GM23338 (cell line): ENCODE data around the gene KIF5A. TPM values are rescaled to one million over a fixed set of nuclear protein-coding genes. Genes with fewer than 3 reads are reported as not detected.
A peak's percentile ranks its signal among the peaks of the same experiment; 100 is the strongest.

Experiments used
- ATAC-seq: fragments of 200-7000 bp; cut with Tn5 transposase; 3 replicates; pipeline ENCODE4 v1.9.1; 2020
- DNase-seq: peaks from one replicate; pipeline ENCODE4 v3.0.0-alpha.2; 2015; ENCODE audit warnings: low spot score
- H2AFZ ChIP-seq: fragments of 200-600 bp; sonication (generic); 2 replicates; pipeline ENCODE4 v1.8.0; 2016; ENCODE audit warnings: antibody characterized with exemption, mild to moderate bottlenecking, moderate library complexity
- H3F3A ChIP-seq: fragments of 200-600 bp; sonication (generic); replicated peaks from 2 replicates; pipeline ENCODE4 v1.8.0; 2017; ENCODE audit warnings: antibody characterized with exemption, mixed run types, low read depth
- H3K27ac ChIP-seq: fragments of 200-600 bp; sonication (generic); 2 replicates; pipeline ENCODE4 v1.6.1; 2016; ENCODE audit warnings: low read depth
- H3K27me3 ChIP-seq: fragments of 200-600 bp; sonication (generic); 2 replicates; pipeline ENCODE4 v1.8.0; 2016; ENCODE audit warnings: mild to moderate bottlenecking, mixed run types, moderate library complexity; ENCODE audit not compliant: insufficient read depth
- H3K36me3 ChIP-seq: fragments of 200-600 bp; sonication (generic); 2 replicates; pipeline ENCODE4 v1.8.0; 2016; ENCODE audit warnings: mild to moderate bottlenecking; ENCODE audit not compliant: insufficient read depth
- H3K4me1 ChIP-seq: fragments of 200-600 bp; sonication (generic); 2 replicates; pipeline ENCODE4 v1.8.0; 2016; ENCODE audit warnings: mild to moderate bottlenecking, moderate library complexity; ENCODE audit not compliant: insufficient read depth
- H3K4me2 ChIP-seq: fragments of 200-600 bp; sonication (generic); 2 replicates; pipeline ENCODE4 v1.7.1; 2017; ENCODE audit warnings: mixed run types
- H3K4me3 ChIP-seq: fragments of 200-600 bp; sonication (generic); 2 replicates; pipeline ENCODE4 v1.6.1; 2016; ENCODE audit warnings: mixed run types
- H3K79me2 ChIP-seq: fragments of 200-600 bp; sonication (generic); replicated peaks from 2 replicates; pipeline ENCODE4 v1.8.0; 2017; ENCODE audit warnings: mild to moderate bottlenecking; ENCODE audit not compliant: insufficient read depth
- H3K9me2 ChIP-seq: fragments of 200-600 bp; sonication (generic); 2 replicates; pipeline ENCODE4 v1.8.0; 2017; ENCODE audit not compliant: insufficient read depth
- H4K20me1 ChIP-seq: fragments of 200-600 bp; sonication (generic); replicated peaks from 2 replicates; pipeline ENCODE4 v1.8.0; 2017; ENCODE audit warnings: mild to moderate bottlenecking; ENCODE audit not compliant: insufficient read depth
- H3K27ac Mint-ChIP-seq: 2 replicates; pipeline ENCODE4 v1.8.0; 2020; ENCODE audit warnings: inconsistent platforms, mild to moderate bottlenecking, moderate library complexity, mixed read lengths
- H3K27me3 Mint-ChIP-seq: 3 replicates; pipeline ENCODE4 v1.8.0; 2022; ENCODE audit warnings: low read depth, mild to moderate bottlenecking, moderate library complexity, mixed read lengths, inconsistent platforms; ENCODE audit not compliant: insufficient read depth, poor library complexity
- H3K36me3 Mint-ChIP-seq: 3 replicates; pipeline ENCODE4 v1.8.0; 2021; ENCODE audit warnings: low read depth, mild to moderate bottlenecking, inconsistent platforms, moderate library complexity, mixed read lengths
- H3K4me1 Mint-ChIP-seq: 3 replicates; pipeline ENCODE4 v1.8.0; 2020; ENCODE audit warnings: mild to moderate bottlenecking, inconsistent platforms, mixed read lengths
- H3K4me3 Mint-ChIP-seq: 3 replicates; pipeline ENCODE4 v1.8.0; 2021; ENCODE audit warnings: moderate library complexity, mild to moderate bottlenecking, inconsistent platforms, mixed read lengths
- H3K9me3 Mint-ChIP-seq: 3 replicates; pipeline ENCODE4 v1.8.0; 2020; ENCODE audit warnings: moderate library complexity, mild to moderate bottlenecking, inconsistent platforms, mixed read lengths
- CREB1 ChIP-seq: fragments of 250-450 bp; sonication (Bioruptor Pico); IDR thresholded peaks from 2 replicates; pipeline ENCODE4 v1.5.0; 2020; ENCODE audit warnings: low read depth, mild to moderate bottlenecking, moderate library complexity
- CTCF ChIP-seq, 2 experiments: fragments of 200-600 bp in 1 of 2; sonication (generic) in 1 of 2; conservative IDR thresholded peaks; 2 replicates each; pipeline versions ENCODE4 v1.5.1 to v1.6.1; 2016 to 2017; ENCODE audit warnings: antibody characterized with exemption in 2 of 2, low read depth in 2 of 2, mild to moderate bottlenecking in 2 of 2, moderate library complexity in 1 of 2
- ETS1 ChIP-seq: IDR thresholded peaks from 2 replicates; pipeline ENCODE4 v1.6.1; 2016; ENCODE audit warnings: antibody characterized with exemption
- EZH2 ChIP-seq: fragments of 200-600 bp; sonication (generic); IDR thresholded peaks from one replicate; pipeline ENCODE4 v1.8.0; 2017; ENCODE audit warnings: antibody characterized with exemption, mild to moderate bottlenecking, low read depth; ENCODE audit not compliant: unreplicated experiment
- EZH2phosphoT487 ChIP-seq: fragments of 200-600 bp; sonication (generic); IDR thresholded peaks from one replicate; pipeline ENCODE4 v1.8.1; 2018; ENCODE audit warnings: antibody characterized with exemption; ENCODE audit not compliant: unreplicated experiment
- JUNB ChIP-seq: IDR thresholded peaks from one replicate; pipeline ENCODE4 v1.6.1; 2016; ENCODE audit warnings: antibody characterized with exemption; ENCODE audit not compliant: unreplicated experiment
- NANOG ChIP-seq: IDR thresholded peaks from 2 replicates; pipeline ENCODE4 v1.6.1; 2016; ENCODE audit warnings: antibody characterized with exemption, borderline replicate concordance
- POLR2AphosphoS5 ChIP-seq: IDR thresholded peaks from 2 replicates; pipeline ENCODE4 v1.6.1; 2016; ENCODE audit warnings: antibody characterized with exemption, low read depth
- REST ChIP-seq: IDR thresholded peaks from one replicate; pipeline ENCODE4 v1.6.1; 2018; ENCODE audit warnings: antibody characterized with exemption; ENCODE audit not compliant: unreplicated experiment
- STAT1 ChIP-seq: IDR thresholded peaks from one replicate; pipeline ENCODE4 v1.6.1; 2016; ENCODE audit warnings: antibody characterized with exemption; ENCODE audit not compliant: unreplicated experiment
- ZNF114 ChIP-seq: fragments of 250-450 bp; sonication (Bioruptor Pico); IDR thresholded peaks from 2 replicates; pipeline ENCODE4 v1.5.0; 2020; ENCODE audit warnings: mild to moderate bottlenecking, moderate library complexity
- ZNF331 ChIP-seq: fragments of 250-450 bp; sonication (Bioruptor Pico); IDR thresholded peaks from 2 replicates; pipeline ENCODE4 v1.5.0; 2020; ENCODE audit warnings: low read depth, mild to moderate bottlenecking, moderate library complexity
- polyA plus RNA-seq: library from polyadenylated mRNA; unstranded; fragments of >200 nt; fragmentation: Nextera tagmentation; extraction: Ambion mirVana; gene quantifications from 2 replicates; pipeline ENCODE4 v1.2.1, GENCODE V29; 2016
- total RNA-seq: library from RNA; depleted of rRNA; stranded (reverse); fragments of >200 nt; shearing (Covaris generic); gene quantifications from 2 replicates; pipeline ENCODE4 v1.2.3, GENCODE V29; 2014

KIF5A gene
- total and polyA plus RNA-seq, 2 experiments from 2014 or later: 11.1 to 21.3 TPM

- Histone ChIP-seq H2AFZ (no peak overlapping the region), H3K4me1 (peaks cover 33% of the 10 kb centered on the region), H3K4me2 (no peak overlapping the region), H3K36me3 (no peaks in the 10 kb centered on the region), H3K9me2 (no peaks in the 10 kb centered on the region), H4K20me1 (peaks cover 12% of the 10 kb centered on the region; the same call in 1 of the 2 replicates), H3K4me3 (no peak overlapping the region), H3K79me2 (peaks cover 49% of the 10 kb centered on the region), H3F3A (peaks cover 12% of the 10 kb centered on the region), H3K27ac (no peak overlapping the region), H3K27me3 (peaks cover 14% of the 10 kb centered on the region)
- Mint-ChIP-seq H3K4me3 (no peak overlapping the region), H3K9me3 (no peaks in the 10 kb centered on the region), H3K4me1 (peaks cover 50% of the 10 kb centered on the region), H3K27me3 (peaks cover 13% of the 10 kb centered on the region), H3K27ac (no peak overlapping the region), H3K36me3 (peaks cover 3% of the 10 kb centered on the region; the same call in 2 of the 3 replicates)
- TF ChIP-seq CREB1 (CRISPR knock-in tag) (no peak), NANOG (no peak), JUNB (no peak), REST (no peak), ZNF331 (no peak), EZH2 (no peak), CTCF (conservative IDR thresholded peaks at IDR 0.05; ENCODE audit: low read depth in 2 of 2) (no peak), STAT1 (no peak)
- ATAC-seq (no peak), DNase-seq (no peak)
Measured at GRCh38 chr12:57548013-57548315, 1.9 kb upstream of the KIF5A start.

- Mint-ChIP-seq H3K27ac (no peak overlapping the region), H3K4me1 (peaks cover 55% of the 10 kb centered on the region)
- no peak for TF ChIP-seq ZNF114 (CRISPR knock-in tag)
- TF ChIP-seq ZNF331: no peak
- TF ChIP-seq POLR2AphosphoS5: no peak
- no peak for TF ChIP-seq CREB1 (CRISPR knock-in tag)
- TF ChIP-seq REST: no peak
- TF ChIP-seq JUNB: no peak
- TF ChIP-seq CTCF (conservative IDR thresholded peaks at IDR 0.05; ENCODE audit: low read depth in 2 of 2): no peak
- TF ChIP-seq NANOG: no peak
- no peak for TF ChIP-seq ETS1
- TF ChIP-seq EZH2phosphoT487: no peak
- TF ChIP-seq STAT1: no peak
Measured at GRCh38 chr12:57548488-57548887, 1.4 kb upstream of the KIF5A start.

More at GRCh38 chr12:57548488-57548887, 1.4 kb upstream of the KIF5A start:
- Mint-ChIP-seq H3K9me3 (no peaks in the 10 kb centered on the region), H3K36me3 (peaks cover 3% of the 10 kb centered on the region; the same call in 2 of the 3 replicates), H3K4me3 (peak overlapping the region; percentile 79; the same call in 1 of the 3 replicates), H3K27me3 (peaks cover 13% of the 10 kb centered on the region)
- peaks cover 54% of the 10 kb centered on the region for H3K79me2 ChIP-seq
- DNase-seq (no peak), ATAC-seq (no peak)
- H3K4me2 ChIP-seq: peak overlapping the region; percentile 88; the same call in 1 of the 2 replicates
- H3K36me3 ChIP-seq: no peaks in the 10 kb centered on the region
- H2AFZ ChIP-seq: peak overlapping the region; percentile 88; the same call in 1 of the 2 replicates
- H3K4me3 ChIP-seq: 0 out of 2 replicates have a peak overlapping the region, but pooled peaks have one; percentile 99
- H3K4me1 ChIP-seq: peaks cover 33% of the 10 kb centered on the region
- H4K20me1 ChIP-seq: peaks cover 12% of the 10 kb centered on the region; the same call in 1 of the 2 replicates
- no peaks in the 10 kb centered on the region for H3K9me2 ChIP-seq
- peaks cover 12% of the 10 kb centered on the region for H3F3A ChIP-seq
- H3K27ac ChIP-seq: no peak overlapping the region
- peaks cover 14% of the 10 kb centered on the region for H3K27me3 ChIP-seq
